Neutrophil (primary cell): ENCODE measurements around the gene CPEB1.

Experiments used
- H3K27ac ChIP-seq: fragments of 200-600 bp; sonication (generic); 2 replicates; pipeline ENCODE4 v1.5.1; 2016; ENCODE audit warnings: mild to moderate bottlenecking, moderate library complexity
- H3K27me3 ChIP-seq: fragments of 200-600 bp; sonication (generic); 2 replicates; pipeline ENCODE4 v1.6.0; 2016; ENCODE audit warnings: mild to moderate bottlenecking
- H3K36me3 ChIP-seq: fragments of 200-600 bp; sonication (generic); 2 replicates; pipeline ENCODE4 v1.5.1; 2017
- H3K4me1 ChIP-seq, 2 experiments: fragments of 200-600 bp in 1 of 2; sonication (generic) in 1 of 2; 1 replicate in 1 of 2; 2 replicates in 1 of 2; pipeline versions ENCODE4 v1.5.1 to v1.6.1; 2013 to 2016; ENCODE audit warnings: low read depth in 1 of 2, low read length in 1 of 2, mild to moderate bottlenecking in 1 of 2, moderate library complexity in 1 of 2; ENCODE audit not compliant: control insufficient read depth in 1 of 2, insufficient read depth in 1 of 2
- H3K4me3 ChIP-seq, 2 experiments: fragments of 200-600 bp in 1 of 2; sonication (generic) in 1 of 2; 1 replicate in 1 of 2; 2 replicates in 1 of 2; pipeline ENCODE4 v1.5.1; 2013 to 2016; ENCODE audit warnings: low read depth in 1 of 2, low read length in 1 of 2, mild to moderate bottlenecking in 1 of 2, moderate library complexity in 1 of 2
- H3K9me3 ChIP-seq: fragments of 200-600 bp; sonication (generic); 2 replicates; pipeline ENCODE4 v1.5.1; 2016
- CTCF ChIP-seq: fragments of 200-600 bp; sonication (generic); IDR thresholded peaks from 2 replicates; pipeline ENCODE4 v1.5.1; 2016; ENCODE audit warnings: antibody characterized with exemption

The CPEB1 gene

GRCh38 chr15:82611348-82611747 lies 35.8 kb downstream of the CPEB1 start:
- H3K4me1 ChIP-seq = no peaks in the 10 kb centered on the region
- peaks cover 12% of the 10 kb centered on the region for H3K27me3 ChIP-seq
- H3K27ac ChIP-seq = no peak overlapping the region
- H3K4me3 ChIP-seq = no peak overlapping the region
- no peaks in the 10 kb centered on the region for H3K36me3 ChIP-seq
- TF ChIP-seq CTCF = no peak
- H3K9me3 ChIP-seq = no peaks in the 10 kb centered on the region

GRCh38 chr15:82602195-82602594 lies 45.0 kb downstream of the CPEB1 start:
- Histone ChIP-seq H3K36me3 (no peaks in the 10 kb centered on the region), H3K27ac (no peak overlapping the region), H3K27me3 (peaks cover 28% of the 10 kb centered on the region), H3K4me1 (no peaks in the 10 kb centered on the region), H3K4me3 (no peak overlapping the region), H3K9me3 (no peaks in the 10 kb centered on the region)
- no peak for TF ChIP-seq CTCF

GRCh38 chr15:82599862-82600261 lies 47.3 kb downstream of the CPEB1 start:
- TF ChIP-seq CTCF = no peak
- Histone ChIP-seq H3K9me3 (no peaks in the 10 kb centered on the region), H3K36me3 (no peaks in the 10 kb centered on the region), H3K27me3 (peaks cover 28% of the 10 kb centered on the region), H3K4me1 (no peaks in the 10 kb centered on the region), H3K4me3 (no peak overlapping the region), H3K27ac (no peak overlapping the region)

- Histone ChIP-seq H3K36me3 (no peaks in the 10 kb centered on the region), H3K9me3 (no peaks in the 10 kb centered on the region), H3K27ac (no peak overlapping the region), H3K27me3 (peaks cover 20% of the 10 kb centered on the region), H3K4me3 (no peak overlapping the region), H3K4me1 (no peaks in the 10 kb centered on the region)
- no peak for TF ChIP-seq CTCF
Observed at GRCh38 chr15:82597815-82598214, 49.3 kb downstream of the CPEB1 start.

- Histone ChIP-seq H3K36me3 (no peaks in the 10 kb centered on the region), H3K9me3 (no peaks in the 10 kb centered on the region), H3K4me3 (no peak overlapping the region), H3K4me1 (no peaks in the 10 kb centered on the region), H3K27me3 (peaks cover 26% of the 10 kb centered on the region), H3K27ac (no peak overlapping the region)
- no peak for TF ChIP-seq CTCF
Observed at GRCh38 chr15:82595766-82596165, 51.4 kb downstream of the CPEB1 start.

- H3K36me3 ChIP-seq = no peaks in the 10 kb centered on the region
- no peak overlapping the region for H3K27ac ChIP-seq
- no peak overlapping the region for H3K4me3 ChIP-seq
- H3K4me1 ChIP-seq = no peaks in the 10 kb centered on the region
- H3K9me3 ChIP-seq = no peaks in the 10 kb centered on the region
- H3K27me3 ChIP-seq = peaks cover 31% of the 10 kb centered on the region
- no peak for TF ChIP-seq CTCF
Observed at GRCh38 chr15:82595203-82595602, 52.0 kb downstream of the CPEB1 start.
